GM21723 (cell line): ENCODE measurements around the gene MRO.
"Not testable (repeated sequence)": the region's sequence is repeated elsewhere in the genome, so short reads cannot be mapped to it uniquely, and the experiment has no call there.

Experiments
- ATAC-seq: cut with Tn5 transposase; IDR thresholded peaks from one replicate; pipeline ENCODE4 v1.9.1; 2021; ENCODE audit warnings: mild to moderate bottlenecking, moderate library complexity; ENCODE audit not compliant: unreplicated experiment

MRO gene

GRCh38 chr18:50793641-50794565 lies 25.9 kb downstream of the MRO start:
- ATAC-seq = no peak

DNA sequence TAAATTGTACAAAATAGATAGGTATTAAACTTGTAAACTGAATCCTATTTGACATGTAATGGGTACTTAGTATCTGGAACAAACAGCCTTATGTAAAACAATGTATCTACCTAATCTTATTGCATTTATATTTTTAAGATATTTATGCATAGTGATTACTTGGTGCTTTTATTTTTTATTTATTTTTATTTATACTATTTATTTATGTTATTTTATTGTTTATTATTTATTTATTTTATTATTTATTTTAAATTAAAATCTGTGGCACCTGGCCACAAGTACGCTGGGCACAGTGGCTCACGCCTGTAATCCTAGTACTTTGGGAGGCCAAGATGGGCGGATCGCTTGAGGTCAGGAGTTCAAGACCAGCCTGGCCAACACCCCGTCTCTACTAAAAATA lies 26.9 kb downstream of the MRO start:
- ATAC-seq = no peak

GRCh38 chr18:50791599-50792438 lies 28.0 kb downstream of the MRO start:
- no peak for ATAC-seq

- ATAC-seq = no peak
Observed at GRCh38 chr18:50790948-50791347, 28.9 kb downstream of the MRO start.

GRCh38 chr18:50790241-50790640 lies 29.6 kb downstream of the MRO start:
- ATAC-seq = no peak

DNA sequence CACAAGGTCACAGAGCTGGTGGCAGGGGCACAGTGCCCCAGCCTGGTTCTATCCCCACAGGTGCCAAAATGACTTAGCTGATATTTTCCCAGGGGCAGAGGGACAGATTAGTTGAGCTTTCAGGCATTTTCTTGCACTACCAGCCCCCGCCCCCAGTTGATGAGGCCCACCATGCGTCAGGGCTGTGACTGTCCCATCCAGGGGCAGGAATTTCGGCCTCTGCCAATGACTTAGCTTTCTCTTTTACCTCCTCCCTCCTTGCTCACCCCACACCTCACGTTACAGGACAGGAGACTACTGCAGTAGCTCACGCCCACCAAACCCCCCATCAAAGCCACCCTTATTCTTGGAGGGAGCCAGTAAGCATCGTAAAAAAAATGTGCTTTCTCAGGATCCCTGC lies 31.5 kb downstream of the MRO start:
- ATAC-seq = no peak

GRCh38 chr18:50786864-50787263 lies 33.0 kb downstream of the MRO start:
- no peak for ATAC-seq

GRCh38 chr18:50783553-50783952 lies 36.3 kb downstream of the MRO start:
- ATAC-seq = no peak

GRCh38 chr18:50779021-50779420 lies 40.8 kb downstream of the MRO start:
- not testable (repeated sequence) for ATAC-seq

GRCh38 chr18:50776383-50776782 lies 43.4 kb downstream of the MRO start:
- no peak for ATAC-seq

GRCh38 chr18:50775726-50776125 lies 44.1 kb downstream of the MRO start:
- ATAC-seq = no peak

GRCh38 chr18:50775207-50775606 lies 44.6 kb downstream of the MRO start:
- no peak for ATAC-seq

DNA sequence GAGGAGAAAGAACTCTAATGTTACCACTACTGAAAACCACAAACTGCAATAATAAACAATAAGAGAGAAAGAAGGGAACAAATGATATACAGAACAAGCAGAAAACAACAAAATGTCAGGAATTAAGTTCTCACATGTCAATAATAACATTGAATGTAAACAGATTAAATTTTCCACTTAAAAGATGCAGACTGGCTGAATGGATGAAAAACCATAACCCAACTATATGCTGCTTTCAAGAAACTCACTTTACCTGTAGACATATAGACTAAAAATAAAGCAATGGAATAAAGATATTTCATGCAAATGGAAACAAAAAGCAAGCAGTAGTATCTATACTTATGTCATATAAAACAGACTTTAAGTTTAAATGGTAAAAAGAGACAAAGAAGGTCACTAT lies 50.4 kb downstream of the MRO start:
- ATAC-seq = no peak

DNA sequence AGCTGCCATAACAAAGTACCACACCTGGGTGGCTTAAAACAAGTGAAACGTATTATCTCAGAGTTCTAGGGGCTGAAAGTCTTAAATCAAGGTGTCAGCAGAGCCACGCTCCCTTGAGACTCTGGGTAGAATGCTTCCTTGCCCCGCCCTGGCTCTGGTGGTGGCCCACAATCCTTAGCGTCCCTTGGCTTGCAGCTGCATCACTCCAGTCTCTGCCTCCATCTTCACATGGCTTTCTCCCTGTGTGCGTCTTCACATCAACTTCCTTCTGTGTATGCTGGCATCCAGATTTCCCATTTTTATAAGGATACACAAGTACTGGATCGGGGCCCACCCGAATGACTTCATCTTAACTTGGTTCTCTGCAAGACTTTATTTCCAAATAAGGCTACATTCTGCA lies 62.5 kb downstream of the MRO start:
- ATAC-seq = no peak

DNA sequence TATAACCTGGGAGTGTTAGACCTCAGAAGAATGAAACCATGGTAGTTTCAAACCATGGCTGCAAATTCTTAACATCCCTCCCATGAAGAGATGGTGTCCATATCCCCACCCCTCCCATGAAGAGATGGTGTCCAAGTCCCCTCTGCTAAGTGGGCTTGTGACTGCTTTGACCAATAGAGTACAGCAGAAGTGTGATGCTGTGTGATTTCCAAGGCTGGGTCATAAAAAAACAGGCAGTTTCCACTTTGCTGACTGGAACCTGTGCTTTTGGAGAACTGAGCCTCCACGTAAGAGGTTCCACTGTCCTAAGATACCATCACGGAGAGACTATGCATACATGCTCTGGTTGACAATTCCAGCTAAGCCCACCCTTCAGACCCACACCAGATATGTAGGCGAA lies 65.5 kb downstream of the MRO start:
- no peak for ATAC-seq

DNA sequence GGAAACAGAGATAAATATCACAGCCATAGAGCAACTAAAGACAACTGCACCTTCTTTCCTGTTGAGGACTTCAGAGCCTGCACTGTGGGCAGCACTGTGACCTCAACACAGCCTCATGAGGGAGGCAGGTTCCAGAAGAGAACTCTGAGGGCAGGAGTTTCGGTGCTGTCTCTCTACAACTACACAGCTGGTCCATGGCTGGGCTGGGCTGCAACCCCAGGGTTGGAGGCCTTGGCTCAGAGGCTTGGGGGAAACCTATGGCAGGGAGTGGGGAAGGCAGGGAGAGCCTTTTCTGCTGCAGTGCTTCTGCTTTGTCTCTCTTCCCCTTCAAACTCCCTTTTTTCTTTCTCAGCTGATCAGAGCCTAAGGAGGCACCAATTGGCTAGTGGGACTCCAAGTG lies 66.5 kb downstream of the MRO start:
- ATAC-seq = no peak

DNA sequence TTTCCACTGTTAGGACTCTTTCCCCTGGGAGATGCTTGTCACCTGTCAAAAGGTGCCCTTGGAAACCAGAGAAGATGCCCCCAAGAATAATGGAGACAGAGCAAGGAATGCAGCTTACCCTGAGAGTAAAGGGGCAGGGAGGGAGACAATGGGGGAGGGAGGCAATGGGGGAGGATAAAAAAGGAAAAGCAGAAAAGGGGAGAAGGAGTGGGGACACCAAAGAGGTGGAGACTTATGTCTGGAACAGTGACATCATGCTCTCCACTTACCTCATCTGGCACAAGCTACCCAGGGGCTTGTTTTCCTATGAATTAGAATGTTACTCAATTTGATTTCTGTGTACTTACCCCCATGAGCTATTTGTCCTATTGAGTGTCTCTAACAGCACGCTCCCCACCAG lies 67.9 kb downstream of the MRO start:
- no peak for ATAC-seq

- ATAC-seq = no peak
Observed at GRCh38 chr18:50751490-50751889, 68.3 kb downstream of the MRO start.

GRCh38 chr18:50750546-50750945 lies 69.3 kb downstream of the MRO start:
- no peak for ATAC-seq

DNA sequence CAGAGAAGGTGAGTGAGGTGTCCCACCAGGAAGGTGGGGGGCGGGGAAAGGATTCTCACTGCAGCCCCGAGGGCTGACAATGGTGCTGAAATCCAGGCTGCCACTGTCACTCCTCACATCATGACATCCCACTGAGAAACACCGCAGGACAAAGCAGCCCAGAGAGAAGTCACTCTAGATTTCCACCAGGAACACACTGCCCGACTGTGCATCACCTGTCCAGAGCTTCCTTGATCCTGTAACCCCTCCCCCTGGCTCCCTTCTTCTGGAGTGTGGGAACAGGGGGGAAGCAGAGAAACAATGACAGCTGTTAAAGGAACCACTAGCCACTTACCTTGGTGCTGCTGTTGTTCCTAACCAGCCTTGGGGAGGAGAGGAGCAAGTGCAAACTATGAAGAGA lies 69.9 kb downstream of the MRO start:
- no peak for ATAC-seq

DNA sequence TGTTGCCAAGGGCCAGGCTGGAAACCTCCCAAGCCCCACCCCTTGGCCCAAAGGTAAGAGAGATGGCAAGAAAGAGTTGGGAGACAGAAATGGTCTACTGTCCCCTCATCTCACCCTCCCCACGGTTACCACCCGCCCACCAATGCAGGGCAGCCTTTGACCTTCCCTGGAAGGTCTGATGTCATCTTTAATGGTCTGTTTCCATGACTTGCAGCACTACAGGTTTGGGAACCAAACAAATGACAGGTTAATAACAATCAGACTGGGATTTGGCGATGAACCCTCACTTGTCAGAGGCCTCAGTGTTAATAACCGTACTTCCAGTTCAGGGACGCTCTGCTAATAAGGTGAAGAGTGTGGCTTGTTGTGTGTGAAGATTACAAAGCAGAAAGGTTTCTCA lies 70.4 kb downstream of the MRO start:
- ATAC-seq = no peak
